ENCODE data around the gene TGFB3.
"Not testable (repeated sequence)": the region's sequence is repeated elsewhere in the genome, so short reads cannot be mapped to it uniquely, and the experiment has no call there.

Gene TGFB3

DNA sequence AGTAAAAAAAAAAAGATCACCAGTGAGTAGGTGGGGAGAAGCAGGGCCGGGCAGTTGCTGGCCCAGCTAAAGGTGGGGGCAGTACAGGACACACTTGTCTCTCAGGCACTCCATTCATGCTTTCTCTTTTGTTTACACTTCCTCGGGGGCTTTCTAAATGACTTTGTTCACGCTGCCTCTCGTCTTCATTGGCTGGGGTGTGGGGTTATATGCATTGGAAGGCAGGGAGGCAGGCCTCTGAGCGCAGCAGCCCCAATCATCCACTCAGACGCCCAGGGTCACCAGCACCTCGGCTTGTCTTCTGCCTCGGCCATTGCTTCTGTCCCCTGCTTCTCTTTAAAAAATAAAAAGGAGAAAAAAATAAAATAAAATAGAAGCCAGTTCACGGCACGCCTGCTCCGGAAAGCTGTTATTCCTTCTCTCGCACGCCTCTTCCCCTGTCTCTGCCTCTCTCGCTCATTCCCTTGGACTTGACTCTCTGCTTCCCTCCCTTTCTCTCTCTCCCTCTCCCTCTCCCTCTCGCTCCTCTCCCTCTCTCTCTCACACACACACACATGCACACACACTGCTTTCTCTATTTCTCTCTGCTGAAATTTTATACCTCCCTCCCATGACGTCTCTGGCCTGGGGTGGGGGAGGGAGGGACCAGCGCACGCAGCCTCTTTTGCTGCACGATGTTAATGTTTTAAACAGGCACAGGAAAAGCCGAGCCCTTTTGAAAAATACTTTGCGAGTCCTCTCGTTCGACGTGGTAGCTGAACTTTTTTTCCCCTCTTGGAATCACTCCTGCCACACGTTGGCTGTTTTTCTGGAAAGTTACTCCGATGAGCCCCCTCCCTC, at the start of gene TGFB3:
TSS of gene TGFB3 (minus strand) at position 570 of the 840 bp plus-strand sequence. CDS start 1,102 bp downstream, outside the sequence.
- no peaks in the 10 kb centered on the region for H3K9me3 Mint-ChIP-seq
- H3K4me1 Mint-ChIP-seq: peaks cover 58% of the 10 kb centered on the region
- no peaks in the 10 kb centered on the region for H3K27me3 Mint-ChIP-seq
- H3K4me3 Mint-ChIP-seq: peak within 1 kb of the TSS; percentile 82 to 89
- peak; percentile 59 to 65 for DNase-seq
- H3K27ac Mint-ChIP-seq: peak within 1 kb of the TSS; percentile 56 to 84
- ATAC-seq: peak; percentile 74

DNA sequence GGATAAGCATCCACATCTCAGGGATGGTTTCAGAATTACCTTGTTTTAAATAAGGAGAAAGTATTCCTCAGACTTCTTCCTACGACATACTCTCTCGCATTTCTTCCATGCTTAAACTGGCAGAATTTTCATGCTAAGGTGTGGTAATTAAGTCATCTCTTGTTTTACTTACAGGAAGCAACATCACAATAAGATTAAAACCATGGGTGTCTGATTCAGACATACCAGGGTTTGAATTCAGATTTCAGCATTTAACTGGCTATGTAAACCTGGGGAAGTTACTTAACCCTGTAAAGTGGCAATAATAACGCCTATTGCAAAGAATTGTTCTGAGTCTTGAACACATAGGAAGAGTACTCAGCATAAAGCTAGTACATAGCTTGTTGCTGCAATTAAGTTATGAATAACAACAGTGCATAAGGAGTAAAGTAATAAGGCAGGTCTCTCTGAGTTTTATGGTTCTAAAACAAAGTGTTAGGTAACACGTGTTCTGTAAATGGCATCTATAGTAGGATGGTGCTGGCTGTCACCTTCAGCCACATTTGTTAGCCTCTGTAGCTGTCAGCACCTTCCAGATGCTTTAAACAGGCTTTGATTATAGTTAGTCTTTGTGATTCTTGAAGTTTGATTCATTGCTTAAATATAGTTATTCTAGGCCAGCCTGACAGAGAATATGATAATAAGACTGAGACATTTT, 42.6 kb upstream of the TGFB3 start:
- H3K27ac Mint-ChIP-seq: no peak overlapping the region
- DNase-seq (no peak), ATAC-seq (no peak)
- no peak overlapping the region for H3K4me3 Mint-ChIP-seq
- no peaks in the 10 kb centered on the region for H3K27me3 Mint-ChIP-seq
- no peaks in the 10 kb centered on the region for H3K4me1 Mint-ChIP-seq
- peaks cover 10 to 14% of the 10 kb centered on the region in 2 donors for H3K9me3 Mint-ChIP-seq

DNA sequence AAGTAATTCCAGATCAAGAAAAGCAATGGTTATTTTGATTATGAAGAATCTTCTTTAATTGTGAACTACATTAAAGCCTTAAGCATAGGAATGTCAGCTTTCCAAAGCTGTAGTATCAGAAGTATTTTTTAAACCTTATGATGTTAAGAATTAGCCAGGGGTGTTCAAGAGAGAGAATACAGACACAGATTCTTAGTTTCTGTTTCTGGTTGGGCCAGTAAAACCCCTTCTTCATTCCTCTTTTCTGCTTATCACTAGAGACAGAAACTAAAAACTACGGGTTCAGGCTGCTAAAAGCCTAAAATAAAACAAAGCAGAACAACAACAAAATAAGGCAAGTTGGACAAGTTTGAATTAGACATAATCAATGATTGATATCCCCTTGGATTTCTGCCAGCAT, 42.0 kb upstream of the TGFB3 start:
- Mint-ChIP-seq H3K4me1 (no peaks in the 10 kb centered on the region), H3K27ac (no peak overlapping the region), H3K9me3 (peaks cover 16 to 20% of the 10 kb centered on the region in 2 donors), H3K4me3 (no peak overlapping the region), H3K27me3 (no peaks in the 10 kb centered on the region)
- DNase-seq (no peak), ATAC-seq (no peak)

DNA sequence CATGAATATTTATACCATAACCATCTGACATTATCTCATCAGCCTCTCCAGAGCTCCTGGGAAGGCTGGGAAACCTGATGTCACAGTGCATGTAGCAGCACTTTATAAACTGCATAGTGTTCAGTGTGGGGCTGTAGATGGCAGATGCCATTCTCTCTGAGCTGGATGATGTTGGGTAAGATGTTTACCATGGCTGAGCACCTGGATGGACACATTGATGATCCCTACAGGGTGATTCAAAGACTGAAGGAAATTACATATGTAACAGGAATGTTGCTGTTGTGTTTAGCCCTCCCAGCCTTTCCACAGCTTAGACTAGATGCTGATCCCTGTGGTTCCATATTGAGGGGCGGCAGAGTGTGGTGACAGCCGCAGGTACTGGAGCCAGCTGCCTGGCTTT, 41.2 kb upstream of the TGFB3 start:
- no peak for DNase-seq
- no peak overlapping the region for H3K4me3 Mint-ChIP-seq

DNA sequence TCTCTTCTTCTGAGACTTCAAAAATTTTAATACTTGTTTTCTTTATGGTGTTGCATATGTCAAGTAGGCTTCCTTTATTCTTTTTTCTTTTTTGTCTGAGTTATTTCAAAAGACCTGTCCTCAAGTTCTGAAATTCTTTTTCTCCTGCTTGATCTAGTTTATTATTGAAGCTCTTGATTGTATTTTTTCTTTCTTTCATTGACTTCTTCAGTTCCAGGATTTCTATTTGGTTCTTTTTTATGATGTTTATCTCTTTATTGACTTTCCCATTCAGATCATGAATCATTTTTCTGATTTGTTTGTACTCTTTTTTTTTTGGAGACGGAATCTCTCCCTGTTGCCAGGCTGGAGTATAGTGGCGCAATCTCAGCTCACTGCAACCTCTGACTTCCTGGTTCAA, 37.9 kb upstream of the TGFB3 start:
- no peak for DNase-seq
- peaks cover 17 to 33% of the 10 kb centered on the region in 2 donors for H3K9me3 Mint-ChIP-seq
- no peak for ATAC-seq
- H3K27me3 Mint-ChIP-seq: no peaks in the 10 kb centered on the region
- H3K27ac Mint-ChIP-seq: no peak overlapping the region
- H3K4me3 Mint-ChIP-seq: no peak overlapping the region
- H3K4me1 Mint-ChIP-seq: no peaks in the 10 kb centered on the region

More for the DNA sequence above, 41.2 kb upstream of the TGFB3 start:
- Mint-ChIP-seq H3K27ac (no peak overlapping the region), H3K4me1 (no peaks in the 10 kb centered on the region), H3K27me3 (no peaks in the 10 kb centered on the region), H3K9me3 (peaks cover 17 to 22% of the 10 kb centered on the region in 2 donors)
- ATAC-seq: no peak

DNA sequence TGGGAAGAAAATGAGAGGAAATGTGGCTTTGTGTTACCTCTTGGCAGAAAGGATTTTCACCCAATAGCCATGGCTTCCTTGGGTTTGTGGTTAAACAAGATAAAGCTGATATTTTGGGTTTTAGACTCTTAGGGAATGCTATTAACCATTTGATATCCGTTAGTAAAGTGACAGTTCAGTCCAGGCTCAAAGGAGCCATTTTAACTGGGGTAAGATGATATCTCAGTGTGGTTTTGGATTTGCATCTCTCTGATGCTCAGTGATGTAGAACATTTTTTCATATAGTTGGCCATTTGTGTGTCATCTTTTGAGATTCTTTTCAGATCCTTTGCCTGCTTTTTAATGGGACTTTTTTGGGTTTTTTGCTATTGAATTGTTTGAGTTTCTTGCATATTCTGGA, 33.9 kb upstream of the TGFB3 start:
- H3K27ac Mint-ChIP-seq: no peak overlapping the region
- no peak for ATAC-seq

DNA sequence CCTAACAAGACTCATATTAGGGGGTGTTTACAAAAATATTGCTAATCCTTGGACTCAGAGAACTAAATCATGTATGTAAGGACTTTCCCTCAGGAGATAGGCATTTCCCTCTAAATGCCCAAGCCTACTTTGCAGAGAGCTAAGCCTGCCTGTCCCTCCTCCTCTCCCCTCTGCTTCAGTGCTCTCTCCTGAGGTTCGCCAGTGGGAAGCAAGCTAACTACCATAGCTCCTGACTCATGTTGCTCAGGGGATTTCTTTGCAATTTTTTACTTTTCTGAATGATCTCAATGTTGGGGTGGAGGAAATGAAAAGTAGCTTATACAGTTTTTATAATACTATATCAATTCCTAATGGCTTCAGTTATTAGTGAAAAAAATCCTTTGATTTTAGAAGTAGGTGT, 33.4 kb upstream of the TGFB3 start:
- DNase-seq (no peak), ATAC-seq (no peak)
- Mint-ChIP-seq H3K9me3 (peaks cover 13 to 27% of the 10 kb centered on the region in 2 donors), H3K4me3 (no peak overlapping the region), H3K27me3 (no peaks in the 10 kb centered on the region), H3K4me1 (no peaks in the 10 kb centered on the region), H3K27ac (no peak overlapping the region)

More for the DNA sequence above, 33.9 kb upstream of the TGFB3 start:
- peaks cover 17 to 32% of the 10 kb centered on the region in 2 donors for H3K9me3 Mint-ChIP-seq
- no peak for DNase-seq
- H3K4me3 Mint-ChIP-seq: no peak overlapping the region
- H3K27me3 Mint-ChIP-seq: no peaks in the 10 kb centered on the region
- H3K4me1 Mint-ChIP-seq: no peaks in the 10 kb centered on the region

DNA sequence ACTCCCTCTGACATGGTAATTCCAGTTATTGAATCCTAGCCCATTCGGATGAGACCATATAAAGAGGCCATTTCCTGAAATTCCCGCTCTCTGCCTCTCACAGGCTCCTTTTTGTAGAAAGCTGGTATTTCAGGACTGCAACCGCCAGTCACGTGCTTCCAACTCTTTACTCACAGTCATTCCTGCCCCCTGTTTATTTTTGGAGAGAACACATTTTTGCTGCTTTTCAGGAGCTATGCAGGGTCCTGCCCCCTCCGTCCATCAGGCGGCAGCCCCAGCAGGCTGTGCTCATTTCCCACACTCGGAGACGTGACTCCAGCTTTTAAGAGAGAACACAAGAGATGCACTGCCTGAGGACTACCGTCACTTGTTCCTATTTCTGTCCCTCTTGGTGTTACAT, 30.6 kb upstream of the TGFB3 start:
- peaks cover 0 to 5% of the 10 kb centered on the region in 2 donors for H3K9me3 Mint-ChIP-seq
- no peak for DNase-seq
- H3K27me3 Mint-ChIP-seq: no peaks in the 10 kb centered on the region
- H3K27ac Mint-ChIP-seq: no peak overlapping the region
- no peak for ATAC-seq
- H3K4me3 Mint-ChIP-seq: no peak overlapping the region
- no peaks in the 10 kb centered on the region for H3K4me1 Mint-ChIP-seq

DNA sequence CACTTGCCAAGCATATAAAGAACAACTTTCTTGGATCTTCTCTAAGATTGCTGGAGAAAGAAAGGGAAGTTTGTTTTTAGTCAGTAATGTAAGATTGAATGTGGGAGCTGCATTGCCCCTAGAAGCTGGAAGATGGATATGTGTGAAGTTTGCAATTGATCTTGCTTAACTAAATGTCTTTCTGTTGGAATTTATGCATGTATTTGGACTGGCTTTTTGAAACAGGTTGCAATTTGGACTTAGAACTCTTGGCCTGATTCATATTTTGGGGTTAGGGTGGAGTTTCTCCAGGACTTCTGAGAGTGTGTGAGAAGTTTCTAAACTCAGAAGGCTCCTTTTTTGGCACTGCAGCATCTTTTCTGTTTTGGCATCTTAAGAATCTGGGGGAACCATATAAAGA, 30.1 kb upstream of the TGFB3 start:
- DNase-seq: no peak
- H3K4me3 Mint-ChIP-seq: no peak overlapping the region
- no peaks in the 10 kb centered on the region for H3K27me3 Mint-ChIP-seq
- H3K9me3 Mint-ChIP-seq: peaks cover 0 to under 1% of the 10 kb centered on the region in 2 donors
- ATAC-seq: no peak
- no peaks in the 10 kb centered on the region for H3K4me1 Mint-ChIP-seq
- H3K27ac Mint-ChIP-seq: no peak overlapping the region

DNA sequence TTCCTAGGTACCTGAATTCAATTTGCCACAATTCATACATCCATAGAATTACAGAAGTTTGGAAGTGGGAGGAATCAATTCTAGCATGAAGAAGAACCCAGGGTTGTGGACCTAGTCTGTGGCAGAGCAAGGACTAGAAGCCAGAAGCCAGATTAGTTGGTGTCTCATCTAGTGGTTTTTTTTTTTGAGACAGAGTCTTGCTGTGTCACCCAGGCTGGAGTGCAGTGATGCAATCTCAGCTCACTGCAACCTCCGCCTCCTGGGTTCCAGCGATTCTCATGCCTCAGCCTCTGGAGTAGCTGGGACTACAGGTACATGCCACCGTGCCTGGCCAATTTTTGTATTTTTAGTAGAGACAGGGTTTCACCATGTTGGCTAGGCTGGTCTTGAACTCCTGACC, 27.8 kb upstream of the TGFB3 start:
- not testable (repeated sequence) for ATAC-seq, H3K4me3 Mint-ChIP-seq, H3K9me3 Mint-ChIP-seq, H3K4me1 Mint-ChIP-seq, DNase-seq, H3K27me3 Mint-ChIP-seq, H3K27ac Mint-ChIP-seq

DNA sequence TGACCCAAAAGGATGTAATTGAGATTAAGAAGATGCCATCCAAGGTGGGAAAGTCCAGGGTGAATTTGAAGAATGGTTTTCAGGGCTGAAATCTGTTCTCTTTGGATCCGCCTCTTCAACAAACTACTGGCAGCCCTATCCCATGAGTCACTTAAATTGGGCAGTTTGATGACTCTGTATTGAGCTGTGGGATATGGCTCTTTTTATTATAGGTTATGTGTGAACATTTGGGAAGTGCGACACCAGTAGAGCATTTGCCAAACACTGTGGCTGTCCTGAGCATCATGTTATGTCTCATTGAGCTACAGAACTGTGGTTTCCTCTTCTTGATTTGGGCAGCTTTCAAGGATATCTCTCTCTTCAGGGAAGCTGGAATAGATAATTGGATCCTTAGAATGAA, 26.1 kb upstream of the TGFB3 start:
- no peak overlapping the region for H3K27ac Mint-ChIP-seq
- H3K4me1 Mint-ChIP-seq: no peaks in the 10 kb centered on the region
- no peak for DNase-seq
- no peak overlapping the region for H3K4me3 Mint-ChIP-seq
- H3K9me3 Mint-ChIP-seq: peaks cover 4 to 14% of the 10 kb centered on the region in 2 donors
- no peak for ATAC-seq
- H3K27me3 Mint-ChIP-seq: no peaks in the 10 kb centered on the region

DNA sequence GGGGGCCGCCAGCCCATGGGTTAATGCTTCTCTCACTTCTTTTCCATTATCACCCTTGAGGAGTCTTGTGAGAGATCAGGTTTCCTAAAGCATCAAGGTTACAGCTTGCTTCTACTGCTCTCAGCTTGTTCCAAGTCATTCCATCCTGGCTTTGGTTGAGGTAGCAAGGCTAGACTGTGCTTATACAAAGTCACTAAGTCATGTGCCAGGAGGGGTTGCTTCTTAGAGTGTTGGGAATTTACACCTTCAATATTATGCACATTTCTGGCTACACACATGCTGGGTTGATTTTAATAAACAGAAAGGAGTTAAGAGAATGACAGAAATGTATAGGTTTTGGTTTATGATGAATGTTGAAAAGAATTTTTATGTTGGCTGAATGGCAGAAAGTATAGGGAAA, 25.6 kb upstream of the TGFB3 start:
- no peak overlapping the region for H3K4me3 Mint-ChIP-seq
- H3K4me1 Mint-ChIP-seq: no peaks in the 10 kb centered on the region
- no peak overlapping the region for H3K27ac Mint-ChIP-seq
- no peak for DNase-seq
- no peaks in the 10 kb centered on the region for H3K27me3 Mint-ChIP-seq
- ATAC-seq: no peak
- peaks cover 4 to 14% of the 10 kb centered on the region in 2 donors for H3K9me3 Mint-ChIP-seq

DNA sequence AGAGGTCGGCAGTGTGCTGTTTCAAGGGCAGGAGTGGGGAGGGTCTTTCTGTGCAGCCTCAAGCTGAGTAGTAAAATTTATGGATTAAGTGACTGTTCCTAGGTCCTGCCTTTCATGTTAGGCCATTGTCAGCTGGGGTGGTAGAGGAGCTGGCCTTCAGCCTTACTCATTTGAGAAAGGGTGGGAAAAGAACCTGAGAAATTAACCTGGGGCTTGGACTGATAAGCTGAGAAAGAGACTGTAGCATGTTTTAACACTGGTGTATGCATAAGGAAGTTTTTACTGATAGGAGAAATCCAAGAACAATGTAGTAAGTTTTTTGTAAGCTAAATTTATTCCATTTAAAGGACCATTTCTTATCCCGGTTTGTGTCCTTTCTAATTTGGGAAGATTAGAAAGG, 24.5 kb upstream of the TGFB3 start:
- Mint-ChIP-seq H3K9me3 (peaks cover 4 to 14% of the 10 kb centered on the region in 2 donors), H3K27me3 (no peaks in the 10 kb centered on the region), H3K27ac (no peak overlapping the region), H3K4me3 (no peak overlapping the region), H3K4me1 (no peaks in the 10 kb centered on the region)
- ATAC-seq (no peak), DNase-seq (no peak)

DNA sequence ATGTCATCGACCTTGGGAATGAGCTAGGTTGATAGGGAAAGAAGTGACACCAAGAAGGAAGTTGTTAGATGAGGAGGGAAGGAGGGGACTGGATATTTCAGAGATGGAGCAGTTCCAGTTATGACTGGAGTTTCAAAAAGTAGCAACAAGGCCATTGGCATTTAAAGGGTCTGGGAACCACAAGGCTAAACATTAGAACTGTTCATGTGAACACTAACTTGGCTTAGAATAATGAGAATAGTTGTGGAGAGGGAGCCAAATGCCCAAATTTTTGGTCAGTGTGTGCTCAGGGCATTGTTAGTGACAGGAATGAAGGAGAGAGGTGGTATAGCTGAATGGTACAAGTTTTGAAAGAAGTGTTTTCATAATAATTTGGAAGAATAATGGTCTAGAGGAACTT, 20.6 kb upstream of the TGFB3 start:
- Mint-ChIP-seq H3K27ac (no peak overlapping the region), H3K4me3 (no peak overlapping the region), H3K27me3 (no peaks in the 10 kb centered on the region), H3K9me3 (peaks cover 4 to 14% of the 10 kb centered on the region in 2 donors), H3K4me1 (no peaks in the 10 kb centered on the region)
- no peak for ATAC-seq
- DNase-seq: no peak

DNA sequence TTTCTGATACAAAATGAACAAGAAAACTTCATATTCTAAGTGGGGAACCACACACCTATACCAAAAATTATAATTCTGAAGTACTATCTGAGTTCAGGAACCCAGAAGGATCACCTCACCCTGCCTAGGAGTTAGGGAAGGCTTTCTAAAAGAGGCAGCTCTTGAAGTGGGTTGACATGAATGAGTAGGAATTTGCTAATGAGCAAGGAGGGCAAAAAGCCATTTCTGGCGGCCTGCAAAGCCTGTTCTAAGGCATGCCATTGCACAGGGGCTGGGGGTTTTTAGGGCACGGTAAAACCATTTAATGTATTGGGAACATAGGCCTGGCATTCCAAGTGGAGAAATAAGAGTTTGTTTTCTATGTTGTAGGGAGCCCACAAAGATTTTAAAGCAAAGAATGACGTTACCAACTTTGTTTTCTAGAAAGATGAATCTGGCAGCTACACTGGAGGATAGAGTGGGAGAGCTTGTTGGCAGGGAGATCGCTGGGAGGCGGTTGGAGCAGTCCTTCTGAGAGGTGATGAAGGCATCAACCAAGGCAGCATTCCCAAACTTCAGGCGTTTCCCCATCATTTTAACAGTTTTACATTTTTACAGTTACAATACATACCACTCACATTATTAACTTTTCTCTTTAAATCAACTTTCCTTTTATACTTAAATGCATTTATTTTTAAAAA, 17.9 kb upstream of the TGFB3 start:
- Mint-ChIP-seq H3K4me1 (no peaks in the 10 kb centered on the region), H3K9me3 (peaks cover 0 to 7% of the 10 kb centered on the region in 2 donors), H3K27me3 (no peaks in the 10 kb centered on the region), H3K4me3 (no peak overlapping the region), H3K27ac (no peak overlapping the region)
- DNase-seq: no peak
- no peak for ATAC-seq

DNA sequence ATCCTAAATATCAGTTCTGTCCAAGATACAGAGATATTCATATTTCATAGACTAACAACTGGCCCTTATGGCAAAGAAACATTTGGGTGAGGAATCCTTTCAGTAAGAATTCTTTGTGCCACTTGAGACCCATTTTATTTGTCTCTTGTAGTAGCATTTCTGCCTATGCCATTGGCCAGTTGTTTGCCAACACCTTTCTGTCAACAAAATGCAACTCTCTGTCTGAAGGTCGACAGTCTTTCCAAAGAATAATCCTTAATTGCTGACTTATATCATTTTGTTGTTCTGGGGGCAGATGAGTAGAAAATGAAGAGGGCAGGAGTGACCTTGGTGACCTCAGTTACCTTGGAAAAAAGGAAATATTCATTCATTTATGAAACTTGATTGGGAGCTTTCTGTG, 14.7 kb upstream of the TGFB3 start:
- Mint-ChIP-seq H3K4me1 (peaks cover 5% of the 10 kb centered on the region), H3K27me3 (no peaks in the 10 kb centered on the region), H3K27ac (no peak overlapping the region), H3K4me3 (no peak overlapping the region), H3K9me3 (no peaks in the 10 kb centered on the region)
- DNase-seq (no peak), ATAC-seq (no peak)

All from stimulated activated naive CD8-positive, alpha-beta T cell treated with anti-CD3 and anti-CD28 coated beads, Interleukin-15, amount 100 ng/mL, for 72 hours (primary cell).